Neural cell (in vitro differentiated cells): ENCODE measurements around the gene CAMK1D.

Experiments
- CTCF ChIP-seq: fragments of 450-650 bp; IDR thresholded peaks from 2 replicates; pipeline ENCODE4 v1.5.1; 2014; ENCODE audit warnings: antibody characterized with exemption, mild to moderate bottlenecking, moderate library complexity; ENCODE audit not compliant: poor library complexity, severe bottlenecking
- EP300 ChIP-seq: fragments of 450-650 bp; conservative IDR thresholded peaks from 2 replicates; pipeline ENCODE4 v1.6.1; 2014; ENCODE audit warnings: antibody characterized with exemption, mild to moderate bottlenecking, moderate library complexity; ENCODE audit not compliant: poor library complexity, severe bottlenecking
- EZH2 ChIP-seq: fragments of 200-600, 300-800 bp; shearing (Covaris generic), sonication (generic); IDR thresholded peaks from 2 replicates; pipeline ENCODE4 v1.6.1; 2014; ENCODE audit warnings: antibody characterized with exemption, low read length, borderline replicate concordance, mild to moderate bottlenecking; ENCODE audit not compliant: insufficient read depth, poor library complexity, severe bottlenecking
- MXI1 ChIP-seq: fragments of 450-650 bp; conservative IDR thresholded peaks from 2 replicates; pipeline ENCODE4 v1.6.1; 2014; ENCODE audit warnings: antibody characterized with exemption, mild to moderate bottlenecking; ENCODE audit not compliant: poor library complexity, severe bottlenecking
- POLR2AphosphoS5 ChIP-seq: IDR thresholded peaks from 2 replicates; pipeline ENCODE4 v1.6.1; 2012
- RAD21 ChIP-seq: fragments of 450-650 bp; conservative IDR thresholded peaks from 2 replicates; pipeline ENCODE4 v1.6.1; 2014; ENCODE audit warnings: antibody characterized with exemption, mild to moderate bottlenecking, moderate library complexity
- REST ChIP-seq: IDR thresholded peaks from 2 replicates; pipeline ENCODE4 v1.6.1; 2012; ENCODE audit warnings: borderline replicate concordance
- TAF1 ChIP-seq: IDR thresholded peaks from 2 replicates; pipeline ENCODE4 v1.6.1; 2012; ENCODE audit warnings: low read depth

GRCh38 chr10:12650122-12650521 lies 300.8 kb downstream of the CAMK1D start:
- TF ChIP-seq EZH2: no peak
- no peak for TF ChIP-seq CTCF
- TF ChIP-seq MXI1: no peak
- no peak for TF ChIP-seq RAD21
- no peak for TF ChIP-seq REST
- TF ChIP-seq TAF1: no peak
- no peak for TF ChIP-seq POLR2AphosphoS5
- TF ChIP-seq EP300: no peak
